GM10266 (cell line): ENCODE results near the gene TMEM150C.
A peak's percentile ranks its signal among the peaks of the same experiment; 100 is the strongest.

Experiments used
- DNase-seq: peaks from one replicate; pipeline ENCODE4 v3.0.0; 2012; ENCODE audit errors: extremely low spot score
- CTCF ChIP-seq: IDR thresholded peaks from 2 replicates; pipeline ENCODE4 v1.5.1; 2012; ENCODE audit warnings: mild to moderate bottlenecking, low read depth; ENCODE audit not compliant: control insufficient read depth, insufficient read depth; ENCODE audit errors: missing control alignments

TMEM150C gene

GRCh38 chr4:82461710-82462109, 100.1 kb downstream of the TMEM150C start:
- DNase-seq = no peak
- no peak for TF ChIP-seq CTCF

GRCh38 chr4:82458729-82459128, 103.1 kb downstream of the TMEM150C start:
- no peak for TF ChIP-seq CTCF
- peak; percentile 40 for DNase-seq

- TF ChIP-seq CTCF = no peak
- DNase-seq = no peak
Measured at GRCh38 chr4:82457266-82457665, 104.5 kb downstream of the TMEM150C start.

- DNase-seq = no peak
- TF ChIP-seq CTCF = no peak
Measured at GRCh38 chr4:82452026-82452425, 109.8 kb downstream of the TMEM150C start.

- DNase-seq = no peak
- no peak for TF ChIP-seq CTCF
Measured at GRCh38 chr4:82450966-82451755, 110.6 kb downstream of the TMEM150C start.

GRCh38 chr4:82447886-82448285, 113.9 kb downstream of the TMEM150C start:
- TF ChIP-seq CTCF = no peak
- DNase-seq = no peak

- DNase-seq = no peak
- TF ChIP-seq CTCF = no peak
Measured at GRCh38 chr4:82439088-82439487, 122.7 kb downstream of the TMEM150C start.
